RKO (cell line): ENCODE data around the gene TUBGCP2.
"Not testable (repeated sequence)": the region's sequence is repeated elsewhere in the genome, so short reads cannot be mapped to it uniquely, and the experiment has no call there.

Experiments
- DNase-seq: peaks from one replicate; pipeline ENCODE4 v3.0.0-alpha.2; 2016; ENCODE audit warnings: low spot score

The TUBGCP2 gene

GRCh38 chr10:133248334-133248715, 60.3 kb downstream of the TUBGCP2 start:
- DNase-seq = no peak

DNA sequence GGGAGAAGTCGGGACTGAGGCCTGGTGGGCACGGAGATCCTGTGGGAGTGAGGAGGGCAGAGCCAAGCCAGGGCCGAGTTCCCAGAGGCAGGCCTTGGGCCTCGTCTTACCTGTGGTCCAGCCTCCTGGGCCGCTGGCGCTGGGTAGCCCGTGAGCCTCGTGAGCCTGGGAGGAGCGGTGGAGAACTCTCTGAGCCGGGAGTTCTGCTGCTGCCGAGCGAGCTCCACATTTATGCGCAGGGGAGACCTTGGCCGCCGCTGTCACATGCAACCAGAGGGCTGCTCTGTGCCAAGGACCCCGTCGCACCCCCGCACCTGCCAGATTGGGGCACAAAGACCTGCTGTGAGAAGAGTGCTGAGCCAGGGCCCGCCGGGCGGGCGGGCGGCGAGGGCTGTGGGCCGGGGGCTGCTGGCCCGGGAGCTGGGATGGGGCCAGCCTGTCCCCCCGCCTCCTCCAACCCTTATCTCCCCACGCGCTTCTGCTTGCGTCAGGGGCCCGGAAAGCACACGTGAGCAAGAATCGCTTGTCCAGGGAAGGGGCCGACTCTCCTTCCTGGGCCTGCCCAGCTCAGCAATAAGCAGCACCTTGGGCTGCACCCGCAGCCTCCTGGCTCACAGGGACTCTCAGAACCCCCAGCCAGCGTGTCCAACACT, 60.9 kb downstream of the TUBGCP2 start:
- no peak for DNase-seq

DNA sequence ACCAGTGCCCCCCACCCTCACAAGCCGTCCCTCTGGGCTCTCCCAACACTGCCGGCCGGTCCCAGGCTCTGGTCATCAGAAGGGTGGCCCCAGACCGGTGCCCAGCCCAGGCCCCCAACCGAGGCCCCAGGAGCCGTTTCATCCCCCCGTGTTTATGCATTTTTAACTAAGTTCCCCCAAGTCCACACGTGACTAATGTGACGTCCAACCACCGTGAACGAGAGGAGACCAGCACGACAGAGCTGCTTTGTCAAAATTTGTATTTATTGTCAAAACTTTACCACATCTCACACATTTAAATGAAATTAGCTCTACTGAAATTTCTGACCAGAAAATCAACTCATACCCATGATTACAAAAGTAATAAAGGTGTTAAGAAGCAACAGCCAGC, 62.4 kb downstream of the TUBGCP2 start:
- no peak for DNase-seq

DNA sequence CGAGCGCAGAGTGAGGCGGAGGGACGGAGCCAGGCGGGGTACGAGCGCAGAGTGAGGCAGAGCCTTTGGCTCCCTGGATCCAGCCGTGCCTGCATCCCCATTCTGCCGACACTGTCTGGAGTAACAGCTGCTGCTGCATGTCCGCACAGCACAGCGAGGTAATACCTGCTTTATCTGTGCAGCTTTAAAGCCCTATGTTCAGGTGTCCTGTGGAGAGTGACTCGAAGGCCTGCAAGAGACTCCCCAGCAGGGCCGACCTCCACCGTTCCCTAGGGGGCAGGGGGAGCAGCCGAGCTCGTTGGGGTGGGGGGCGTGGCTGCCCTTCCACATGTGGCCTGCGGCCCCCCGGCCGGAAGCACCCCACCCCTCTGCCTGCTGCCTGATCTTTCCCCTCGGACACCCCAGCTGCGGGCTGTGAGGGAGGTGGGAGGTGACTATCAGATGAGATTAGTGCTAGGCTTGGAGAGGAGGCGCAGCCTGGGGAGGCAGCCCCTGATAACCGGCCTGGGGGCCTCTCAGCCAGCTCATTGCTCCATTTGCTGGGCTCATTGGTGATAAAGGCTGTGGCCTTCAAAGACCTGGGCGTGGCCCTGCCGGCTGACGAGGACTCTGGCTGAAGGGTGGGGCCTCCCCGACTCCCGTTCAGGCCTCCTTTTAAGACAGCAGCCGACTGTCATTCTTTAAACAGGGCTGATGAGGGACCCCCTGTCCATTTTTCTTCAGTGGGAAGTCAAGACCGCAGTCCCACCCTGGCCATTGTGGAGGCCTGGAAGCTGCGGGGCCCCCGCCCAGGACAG, 63.0 kb downstream of the TUBGCP2 start:
- DNase-seq = no peak

DNA sequence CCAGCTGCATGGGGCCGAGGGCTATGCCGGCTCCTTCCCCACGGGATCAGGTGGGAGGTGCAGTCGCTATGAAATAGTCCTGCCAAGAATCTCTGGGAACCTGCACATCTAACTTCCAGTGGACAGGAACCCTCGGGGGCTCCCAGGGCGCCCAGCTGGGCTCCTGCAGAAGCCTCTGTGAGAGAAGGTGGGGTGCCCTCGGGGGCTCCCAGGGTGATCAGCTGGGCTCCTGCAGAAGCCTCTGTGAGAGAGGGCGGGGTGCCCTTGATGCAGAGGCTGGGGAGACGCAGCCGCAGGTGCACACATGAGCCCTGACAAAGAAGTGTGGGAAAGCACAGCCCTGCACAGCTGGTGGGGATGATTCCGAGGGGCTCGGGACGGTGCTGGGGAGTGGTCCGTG, 65.1 kb downstream of the TUBGCP2 start:
- DNase-seq = no peak

DNA sequence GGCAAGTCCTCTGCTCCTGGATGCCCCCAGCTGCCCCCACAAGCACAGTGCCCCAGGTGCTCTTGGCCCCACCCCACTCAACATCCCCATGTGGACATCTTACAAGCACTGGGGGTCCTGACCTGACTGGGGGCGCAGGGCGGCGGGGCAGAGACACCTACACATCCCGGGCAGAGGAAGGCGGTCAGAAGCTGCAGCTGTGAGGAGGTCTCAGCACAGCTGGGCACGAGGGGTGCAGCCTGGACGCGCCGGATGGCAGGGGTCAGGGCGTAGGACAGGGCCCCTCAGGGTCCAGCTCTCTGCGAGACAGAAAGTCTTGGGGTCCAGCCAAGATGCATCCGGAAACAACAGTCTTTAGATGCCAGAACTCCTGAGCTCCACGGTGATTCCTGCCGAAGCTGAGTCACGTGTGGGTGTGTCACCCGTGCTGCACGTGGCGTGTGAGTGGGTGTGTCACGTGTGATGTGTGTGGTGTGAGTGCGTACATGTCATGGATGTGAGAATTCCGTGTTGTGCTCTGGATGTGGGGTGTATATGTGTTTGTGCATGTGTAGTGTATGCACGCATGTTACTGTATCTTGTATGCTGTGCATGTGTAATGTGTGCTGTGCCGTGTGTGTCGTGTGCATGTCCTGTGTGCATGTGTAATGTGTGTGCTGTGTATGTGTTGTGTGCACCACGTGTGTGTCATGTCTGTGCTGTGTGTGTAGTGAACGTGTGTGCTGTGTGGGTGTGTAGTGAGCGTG, 65.9 kb downstream of the TUBGCP2 start:
- DNase-seq = peak; percentile 46

GRCh38 chr10:133241501-133242205, 67.0 kb downstream of the TUBGCP2 start:
- DNase-seq = no peak

DNA sequence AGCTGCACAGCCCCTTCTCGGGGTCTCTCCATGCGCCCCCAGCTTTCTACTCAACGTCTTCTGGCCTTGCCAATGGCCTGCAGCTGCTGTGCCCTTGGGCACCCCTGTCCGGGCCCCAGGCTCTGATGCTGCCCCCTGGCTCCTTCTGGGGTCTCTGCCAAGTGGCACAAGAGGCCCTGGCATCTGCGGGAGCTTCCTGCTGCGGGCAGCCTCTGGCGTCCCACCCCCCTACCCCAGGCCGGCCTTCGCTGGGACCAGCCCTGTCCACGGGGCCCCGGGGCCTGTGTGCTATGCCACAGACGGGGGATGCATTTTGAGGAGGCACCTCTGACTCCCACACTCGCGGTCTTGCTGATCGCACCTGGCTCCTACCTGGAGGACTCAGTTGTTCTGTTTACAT, 68.7 kb downstream of the TUBGCP2 start:
- DNase-seq = no peak

DNA sequence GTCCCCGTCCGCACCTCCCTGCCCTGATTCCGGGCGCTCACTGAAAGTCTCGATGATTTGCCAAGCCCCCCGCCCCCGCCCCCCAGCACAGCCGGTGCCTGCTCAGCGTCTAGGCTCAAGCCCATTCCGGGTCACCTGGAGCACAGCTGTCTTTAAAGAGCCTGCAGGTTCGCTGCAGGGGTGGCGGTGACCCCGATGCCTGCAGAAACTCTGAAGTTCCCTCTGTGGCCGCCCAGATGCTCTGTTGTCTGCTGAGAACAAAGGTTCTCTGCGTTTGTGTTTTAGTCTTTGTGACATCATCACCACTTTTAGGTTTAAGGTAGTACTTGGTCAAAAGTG, 70.2 kb downstream of the TUBGCP2 start:
- no peak for DNase-seq

DNA sequence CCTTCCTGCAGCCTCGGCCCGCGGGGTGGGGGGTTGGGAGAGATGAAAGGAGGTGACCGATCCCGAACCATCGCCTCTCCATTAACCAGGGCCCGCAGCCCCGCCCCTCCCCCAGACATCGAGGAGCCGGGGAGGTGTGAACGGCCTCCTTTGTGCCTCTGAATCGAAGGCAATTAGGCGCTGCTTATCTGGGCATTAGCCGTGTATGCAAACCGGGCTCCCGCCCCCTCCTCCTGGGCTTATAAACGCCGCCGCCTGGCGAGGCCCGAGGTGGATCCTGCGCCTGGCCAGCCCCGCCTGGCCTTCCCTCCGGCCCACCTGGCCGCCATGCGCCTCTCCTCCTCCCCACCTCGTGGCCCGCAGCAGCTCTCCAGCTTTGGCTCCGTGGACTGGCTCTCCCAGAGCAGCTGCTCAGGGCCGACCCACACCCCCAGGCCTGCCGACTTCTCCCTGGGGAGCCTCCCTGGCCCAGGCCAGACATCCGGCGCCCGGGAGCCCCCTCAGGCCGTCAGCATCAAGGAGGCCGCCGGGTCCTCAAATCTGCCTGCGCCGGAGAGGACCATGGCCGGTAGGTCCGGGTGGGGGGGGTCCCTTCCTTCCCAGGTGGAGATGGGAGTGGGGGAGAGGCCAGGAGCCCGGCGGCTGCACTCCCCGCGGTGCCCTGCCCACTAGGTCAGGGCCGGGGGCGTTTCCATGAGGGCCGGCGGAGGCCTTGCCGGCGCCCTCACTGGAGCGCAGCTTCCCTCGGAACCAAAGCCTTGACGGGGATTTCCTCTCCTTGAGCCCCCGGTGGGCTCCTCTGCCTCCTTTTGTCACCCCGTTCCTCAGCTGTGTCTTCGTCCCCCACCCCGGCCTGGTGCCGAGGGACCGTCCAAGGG, 70.8 kb downstream of the TUBGCP2 start, which contains the start of gene VENTX:
TSS of gene VENTX (plus strand) at position 268 of the 878 bp plus-strand sequence. CDS start at position 328, 60 bp downstream.
- no peak for DNase-seq

GRCh38 chr10:133237241-133237587, 71.5 kb downstream of the TUBGCP2 start:
- no peak for DNase-seq

- no peak for DNase-seq
Observed at GRCh38 chr10:133236401-133237240, 72.1 kb downstream of the TUBGCP2 start.

DNA sequence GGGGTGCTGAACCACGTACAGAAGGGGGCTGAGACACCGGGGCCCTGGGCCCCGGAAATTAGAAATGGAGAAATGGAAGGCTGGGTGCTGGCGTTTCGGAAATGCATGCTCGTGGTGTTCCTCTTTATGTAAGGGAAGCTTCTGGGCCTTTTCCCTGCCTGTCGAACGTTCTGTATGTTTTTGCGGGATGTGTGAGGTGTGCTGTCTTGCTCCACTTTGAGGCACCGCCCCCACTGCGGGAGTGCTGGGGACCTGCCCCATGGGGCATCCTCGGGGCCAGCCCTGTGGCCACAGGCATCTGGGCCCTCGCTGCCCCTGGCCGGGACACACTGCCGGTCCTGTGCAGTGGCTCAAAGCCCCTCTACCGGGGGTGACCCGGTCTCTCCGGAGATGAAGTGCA, 72.7 kb downstream of the TUBGCP2 start:
- DNase-seq = no peak

DNA sequence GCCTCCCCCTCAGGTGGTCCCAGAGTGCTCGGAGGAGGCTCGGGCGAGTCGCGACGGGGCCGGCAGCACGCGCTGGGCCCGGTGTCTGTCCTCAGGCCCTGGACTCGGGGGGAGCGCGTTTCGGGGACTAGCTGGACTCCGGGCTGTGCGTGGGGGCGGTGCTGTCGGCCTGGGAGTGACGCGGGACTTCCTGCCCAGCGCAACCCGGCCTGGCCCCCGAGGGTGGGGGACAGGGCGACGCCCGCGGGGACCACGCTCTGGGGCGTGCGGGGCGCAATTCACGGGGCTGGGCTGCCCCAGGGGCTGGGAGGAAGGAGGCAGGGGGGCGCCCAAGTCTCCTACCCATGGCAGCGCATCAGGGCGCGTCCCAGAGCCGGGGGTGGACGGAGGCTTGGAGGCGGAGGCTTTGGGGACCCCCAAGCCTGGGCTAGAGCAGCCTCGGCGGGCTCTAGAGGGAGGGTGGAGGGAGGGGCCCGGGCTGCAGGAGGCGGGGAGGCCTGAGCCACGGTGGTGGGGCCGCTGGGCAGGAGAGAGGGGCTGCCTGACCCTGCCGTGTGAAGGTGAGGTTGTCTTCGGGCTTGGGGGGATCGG, 73.3 kb downstream of the TUBGCP2 start:
- DNase-seq = no peak

GRCh38 chr10:133234796-133235195, 73.9 kb downstream of the TUBGCP2 start:
- not testable (repeated sequence) for DNase-seq

- DNase-seq = no peak
Observed at GRCh38 chr10:133231946-133232574, 76.6 kb downstream of the TUBGCP2 start.

DNA sequence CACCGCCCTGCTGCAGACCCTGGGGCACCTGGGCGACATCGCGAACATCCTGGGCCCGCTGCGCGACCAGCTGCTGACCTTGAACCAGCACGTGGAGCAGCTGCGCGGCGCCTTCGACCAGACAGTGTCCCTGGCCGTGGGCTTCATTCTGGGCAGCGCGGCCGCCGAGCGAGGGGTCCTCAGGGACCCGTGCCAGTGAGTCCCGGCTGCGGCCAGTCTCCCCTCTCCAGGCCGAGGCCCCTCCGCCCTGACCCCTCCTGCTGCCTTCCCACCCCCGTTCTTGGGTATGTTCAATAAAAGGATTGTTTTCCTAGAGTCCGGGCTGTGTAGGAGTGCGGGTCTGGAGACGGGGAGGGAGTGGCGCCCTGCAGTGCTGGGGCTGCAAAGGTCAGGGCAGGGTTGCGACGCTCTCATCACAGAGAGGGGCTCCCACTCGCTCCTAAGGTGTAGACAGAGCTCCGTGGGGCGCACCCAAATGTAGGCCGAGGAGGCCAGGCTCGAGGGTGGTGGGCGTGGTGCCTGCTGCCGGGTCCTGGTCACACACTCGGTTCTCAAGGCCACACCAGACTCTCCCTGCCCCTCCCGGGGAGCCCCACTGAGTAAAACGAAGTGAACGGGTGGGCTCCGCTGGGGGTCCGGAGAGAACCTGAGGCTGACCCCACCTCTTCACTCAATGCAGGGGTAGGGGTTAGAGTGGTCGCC, 77.3 kb downstream of the TUBGCP2 start:
- no peak for DNase-seq

DNA sequence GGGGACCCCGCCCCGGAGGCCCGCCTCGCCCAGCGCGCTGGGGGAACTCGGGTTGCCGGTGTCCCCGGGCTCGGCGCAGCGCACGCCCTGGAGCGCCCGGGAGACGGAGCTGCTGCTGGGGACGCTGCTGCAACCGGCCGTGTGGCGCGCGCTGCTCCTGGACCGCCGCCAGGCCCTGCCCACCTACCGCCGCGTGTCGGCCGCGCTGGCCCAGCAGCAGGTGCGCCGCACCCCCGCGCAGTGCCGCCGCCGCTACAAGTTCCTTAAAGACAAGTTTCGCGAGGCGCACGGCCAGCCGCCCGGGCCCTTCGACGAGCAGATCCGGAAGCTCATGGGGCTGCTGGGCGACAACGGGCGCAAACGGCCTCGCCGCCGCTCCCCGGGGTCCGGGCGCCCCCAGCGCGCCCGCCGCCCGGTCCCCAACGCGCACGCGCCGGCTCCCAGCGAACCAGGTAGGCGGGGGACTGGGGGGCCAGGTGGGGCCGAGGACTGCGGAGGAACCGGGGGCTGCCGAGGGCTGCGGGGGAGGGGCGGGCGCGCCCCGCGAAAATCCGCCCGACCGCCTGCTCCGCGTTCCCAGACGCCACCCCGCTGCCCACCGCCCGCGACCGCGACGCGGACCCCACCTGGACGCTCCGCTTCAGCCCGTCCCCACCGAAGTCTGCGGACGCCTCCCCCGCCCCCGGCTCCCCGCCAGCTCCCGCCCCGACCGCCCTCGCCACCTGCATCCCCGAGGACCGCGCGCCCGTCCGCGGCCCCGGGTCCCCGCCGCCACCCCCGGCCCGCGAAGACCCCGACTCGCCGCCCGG, 78.1 kb downstream of the TUBGCP2 start:
- no peak for DNase-seq
